Measurements from ENCODE around the gene GALNTL6.
"Not testable (repeated sequence)": the region's sequence is repeated elsewhere in the genome, so short reads cannot be mapped to it uniquely, and the experiment has no call there.

GALNTL6 gene

DNA sequence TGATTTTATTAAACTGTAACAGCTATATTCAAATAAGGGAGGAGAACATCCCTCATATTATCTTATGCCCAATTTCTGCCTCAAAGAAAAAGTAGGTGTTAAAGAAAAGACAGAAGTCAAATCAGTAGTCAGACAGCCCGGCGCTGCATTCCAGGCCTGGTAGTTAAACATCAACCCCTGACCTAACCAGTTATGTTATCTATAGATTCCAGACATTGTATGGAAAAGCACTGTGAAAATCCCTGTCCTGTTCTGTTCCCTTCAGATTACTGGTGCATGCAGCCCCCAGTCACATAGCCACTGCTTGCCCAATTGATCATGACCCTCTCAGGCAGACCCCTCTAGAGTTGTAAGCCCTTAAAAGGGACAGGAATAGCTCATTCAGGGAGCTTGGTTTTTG is 1085.5 kb downstream of the GALNTL6 start:
- DNase-seq (no peak), ATAC-seq (no peak)
- no peak overlapping the region for H3K4me3 Mint-ChIP-seq
- peaks cover 0 to 16% of the 10 kb centered on the region in 2 donors for H3K9me3 Mint-ChIP-seq
- H3K4me1 Mint-ChIP-seq = no peaks in the 10 kb centered on the region
- H3K27ac Mint-ChIP-seq = no peak overlapping the region
- no peaks in the 10 kb centered on the region for H3K27me3 Mint-ChIP-seq

DNA sequence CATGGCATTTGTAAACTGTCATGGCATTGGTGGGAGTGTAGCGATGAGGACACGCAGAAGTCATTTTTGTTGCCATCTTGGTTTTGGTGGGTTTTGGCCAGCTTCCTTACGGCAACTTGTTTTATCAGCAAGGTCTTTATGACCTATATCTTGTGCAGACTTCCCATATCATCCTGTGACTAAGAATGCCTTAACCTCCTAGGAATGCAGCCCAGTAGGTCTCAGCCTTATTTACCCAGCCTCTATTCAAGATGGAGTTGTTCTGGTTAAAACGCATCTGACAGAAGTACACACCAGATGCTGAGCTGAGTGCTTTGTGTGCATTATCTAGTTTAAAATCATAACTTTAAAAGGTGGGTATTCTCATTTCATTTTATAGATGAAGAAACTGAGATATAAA is 1086.7 kb downstream of the GALNTL6 start:
- Mint-ChIP-seq H3K4me3 (no peak overlapping the region), H3K27ac (no peak overlapping the region), H3K9me3 (peaks cover 0 to 10% of the 10 kb centered on the region in 2 donors), H3K4me1 (no peaks in the 10 kb centered on the region), H3K27me3 (no peaks in the 10 kb centered on the region)
- ATAC-seq (no peak), DNase-seq (no peak)

DNA sequence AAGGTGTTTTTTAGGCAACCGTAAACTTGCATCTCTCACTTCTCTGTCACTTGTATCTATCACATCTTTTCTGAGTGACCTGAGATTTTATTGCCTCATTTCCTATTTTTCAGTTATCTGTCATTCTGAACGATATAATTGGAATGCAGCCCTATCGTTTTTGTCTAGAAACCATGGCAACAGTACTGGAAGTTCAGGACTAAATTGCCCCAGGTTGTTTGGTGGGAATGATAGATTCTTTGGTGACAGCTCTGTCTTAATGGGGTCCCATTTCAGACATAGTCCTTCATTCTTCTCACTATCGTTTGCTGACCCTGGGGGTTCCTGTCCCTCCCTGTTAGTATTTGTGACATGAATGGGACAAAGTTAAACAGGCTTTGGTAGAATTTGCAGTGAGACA is 1087.7 kb downstream of the GALNTL6 start:
- DNase-seq (no peak), ATAC-seq (no peak)
- H3K27ac Mint-ChIP-seq = no peak overlapping the region
- H3K4me3 Mint-ChIP-seq = no peak overlapping the region
- H3K4me1 Mint-ChIP-seq = no peaks in the 10 kb centered on the region
- no peaks in the 10 kb centered on the region for H3K27me3 Mint-ChIP-seq
- H3K9me3 Mint-ChIP-seq = peaks cover 0 to 5% of the 10 kb centered on the region in 2 donors

DNA sequence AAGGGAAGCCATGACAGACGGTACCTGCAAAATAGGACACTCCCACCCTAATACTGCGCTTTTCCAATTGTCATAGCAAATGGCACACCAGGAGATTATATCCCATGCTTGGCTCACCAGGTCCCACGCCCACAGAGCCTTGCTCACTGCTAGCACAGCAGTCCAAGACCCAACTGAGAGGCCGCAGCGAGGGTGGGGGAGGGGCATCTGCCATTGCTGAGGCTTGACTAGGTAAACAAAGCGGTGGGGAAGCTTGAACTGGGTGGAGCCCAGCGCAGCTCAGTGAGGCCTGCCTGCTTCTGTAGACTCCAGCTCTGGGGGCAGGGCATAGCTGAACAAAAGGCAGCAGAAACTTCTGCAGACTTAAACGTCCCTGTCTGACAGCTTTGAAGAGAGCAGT is 1099.3 kb downstream of the GALNTL6 start:
- DNase-seq, H3K27me3 Mint-ChIP-seq, H3K4me1 Mint-ChIP-seq, H3K4me3 Mint-ChIP-seq, H3K27ac Mint-ChIP-seq, ATAC-seq: not testable (repeated sequence)
- peaks cover 0 to 11% of the 10 kb centered on the region in 2 donors for H3K9me3 Mint-ChIP-seq

DNA sequence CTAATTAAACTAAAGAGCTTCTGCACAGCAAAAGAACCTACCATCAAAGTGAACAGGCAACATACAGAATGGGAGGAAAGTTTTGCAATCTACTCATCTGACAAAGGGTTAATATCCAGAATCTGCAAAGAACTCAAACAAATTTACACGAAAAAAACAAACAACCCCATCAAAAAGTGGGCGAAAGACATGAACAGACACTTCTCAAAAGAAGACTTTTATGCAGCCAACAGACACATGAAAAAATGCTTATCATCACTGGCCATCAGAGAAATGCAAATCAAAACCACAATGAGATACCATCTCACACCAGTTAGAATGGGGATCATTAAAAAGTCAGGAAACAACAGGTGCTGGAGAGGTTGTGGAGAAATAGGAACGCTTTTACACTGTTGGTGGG is 1104.2 kb downstream of the GALNTL6 start:
- peaks cover 4 to 18% of the 10 kb centered on the region in 2 donors for H3K9me3 Mint-ChIP-seq
- DNase-seq, H3K4me3 Mint-ChIP-seq, H3K27ac Mint-ChIP-seq, H3K27me3 Mint-ChIP-seq, H3K4me1 Mint-ChIP-seq, ATAC-seq: not testable (repeated sequence)

DNA sequence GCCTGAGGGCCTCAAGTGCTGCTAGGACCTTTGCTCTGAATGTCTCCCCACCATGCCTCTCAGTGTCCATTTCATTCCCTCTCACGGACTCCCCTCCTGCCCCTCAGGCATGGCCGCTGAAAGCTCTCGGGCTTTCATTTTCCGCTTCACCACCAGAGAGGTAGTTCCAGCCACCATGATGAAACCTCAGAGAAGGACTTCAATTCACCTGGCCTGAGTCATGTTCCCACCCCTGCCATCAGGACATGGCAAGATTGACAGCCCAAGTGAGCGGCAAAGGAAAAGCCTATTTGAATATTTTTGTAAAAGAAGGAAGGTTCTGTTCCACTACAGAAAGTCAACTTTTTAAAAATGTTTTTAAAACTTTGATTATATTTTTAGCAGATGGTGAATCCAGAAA is 1106.1 kb downstream of the GALNTL6 start:
- DNase-seq = no peak
- ATAC-seq = no peak

DNA sequence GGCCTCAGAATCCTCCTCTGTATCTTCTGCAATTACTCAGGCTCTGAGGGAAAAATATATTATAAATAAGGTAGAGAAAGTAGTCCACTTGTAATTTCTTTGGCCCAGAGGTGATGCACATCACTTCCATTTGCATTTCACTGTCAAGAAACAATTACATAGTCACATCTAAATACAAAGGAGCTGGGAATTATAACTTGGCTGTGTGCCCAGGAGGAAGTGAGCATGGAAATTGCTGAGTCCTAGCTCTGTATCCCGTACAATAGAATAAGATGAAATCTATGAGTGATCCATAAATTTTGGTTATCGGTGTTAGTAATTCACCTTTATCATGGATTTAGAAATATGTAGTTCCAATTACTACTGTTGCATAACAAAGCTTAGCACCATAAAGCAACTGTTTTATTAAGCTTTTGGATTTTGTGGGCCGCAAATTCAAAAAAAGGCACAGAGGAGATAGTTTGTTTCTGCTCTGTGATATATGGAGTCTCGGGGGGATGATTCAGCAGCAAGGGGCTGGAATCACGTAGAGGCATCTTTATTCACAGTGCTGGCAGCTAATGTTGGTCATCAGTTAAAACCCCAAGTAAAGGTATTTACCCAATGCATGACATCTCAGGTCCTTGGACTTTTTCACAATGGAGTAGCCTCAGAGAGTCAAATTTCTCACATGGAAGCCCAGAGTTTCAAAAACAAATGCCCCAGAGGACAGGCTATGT is 1114.1 kb downstream of the GALNTL6 start:
- Mint-ChIP-seq H3K4me1 (no peaks in the 10 kb centered on the region), H3K27me3 (no peaks in the 10 kb centered on the region), H3K4me3 (no peak overlapping the region), H3K9me3 (peaks cover 5 to 12% of the 10 kb centered on the region in 2 donors), H3K27ac (no peak overlapping the region)
- no peak for ATAC-seq
- no peak for DNase-seq

More for the DNA sequence above, 1106.1 kb downstream of the GALNTL6 start:
- H3K4me3 Mint-ChIP-seq = no peak overlapping the region
- H3K4me1 Mint-ChIP-seq = no peaks in the 10 kb centered on the region
- H3K27ac Mint-ChIP-seq = no peak overlapping the region
- H3K27me3 Mint-ChIP-seq = no peaks in the 10 kb centered on the region
- peaks cover 6 to 30% of the 10 kb centered on the region in 2 donors for H3K9me3 Mint-ChIP-seq

DNA sequence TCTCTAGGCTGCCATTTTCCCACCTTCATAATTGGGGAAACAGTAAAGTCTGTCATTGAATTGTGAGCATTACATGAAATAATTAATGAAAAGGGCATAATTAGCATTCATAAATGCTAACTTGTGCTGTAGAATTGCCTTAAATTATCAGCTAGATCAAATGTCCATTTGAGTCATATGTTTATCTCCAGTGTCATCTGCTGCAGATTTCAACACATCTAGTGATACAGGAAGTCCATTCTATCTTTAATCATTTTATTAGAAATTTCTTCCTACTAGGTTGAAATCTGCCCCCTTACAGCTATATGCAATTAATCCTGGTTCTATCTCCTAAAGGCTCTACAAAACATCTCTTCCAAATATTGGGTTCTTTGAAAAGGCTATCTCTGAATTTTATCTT is 1115.1 kb downstream of the GALNTL6 start:
- no peaks in the 10 kb centered on the region for H3K4me1 Mint-ChIP-seq
- peaks cover 4 to 5% of the 10 kb centered on the region in 2 donors for H3K9me3 Mint-ChIP-seq
- no peak overlapping the region for H3K4me3 Mint-ChIP-seq
- H3K27ac Mint-ChIP-seq = no peak overlapping the region
- DNase-seq (no peak), ATAC-seq (no peak)
- no peaks in the 10 kb centered on the region for H3K27me3 Mint-ChIP-seq

DNA sequence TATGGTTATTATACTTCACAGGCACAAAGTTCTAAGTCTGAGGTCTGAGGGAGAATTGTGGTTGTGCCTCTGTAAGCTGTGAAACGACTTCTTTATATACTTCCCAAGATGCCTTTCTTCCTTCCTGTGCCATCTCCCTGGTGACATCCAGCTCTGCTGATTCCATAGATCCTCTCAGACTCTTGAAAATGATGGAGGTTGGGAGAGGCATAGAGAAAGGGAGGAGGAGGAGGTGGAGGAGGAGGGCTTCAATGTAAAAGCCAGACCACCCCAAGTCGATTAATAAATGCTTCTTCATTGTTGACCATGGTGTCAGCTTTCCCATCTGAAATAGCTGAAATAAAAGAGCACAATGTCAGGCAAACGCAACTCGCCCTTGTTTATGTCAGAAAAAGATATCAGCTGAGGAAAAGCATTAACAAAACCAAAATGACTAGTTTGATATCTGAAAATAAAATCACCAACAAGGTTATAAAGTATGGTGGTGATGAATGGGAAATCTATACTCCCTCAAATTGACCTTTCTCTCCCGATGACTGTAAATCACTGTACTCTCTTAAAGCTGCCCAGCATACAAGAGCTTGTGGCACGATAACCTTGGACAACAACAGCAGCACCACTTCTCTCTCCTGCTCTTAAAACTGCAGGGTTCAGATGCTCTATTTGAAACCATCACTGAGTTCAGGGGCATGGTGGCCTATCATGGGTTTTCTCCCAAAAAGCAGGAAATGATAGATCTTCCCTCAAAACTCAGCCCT is 1125.0 kb downstream of the GALNTL6 start:
- peaks cover 9% of the 10 kb centered on the region for H3K27me3 Mint-ChIP-seq
- H3K4me1 Mint-ChIP-seq = no peaks in the 10 kb centered on the region
- no peaks in the 10 kb centered on the region for H3K9me3 Mint-ChIP-seq

DNA sequence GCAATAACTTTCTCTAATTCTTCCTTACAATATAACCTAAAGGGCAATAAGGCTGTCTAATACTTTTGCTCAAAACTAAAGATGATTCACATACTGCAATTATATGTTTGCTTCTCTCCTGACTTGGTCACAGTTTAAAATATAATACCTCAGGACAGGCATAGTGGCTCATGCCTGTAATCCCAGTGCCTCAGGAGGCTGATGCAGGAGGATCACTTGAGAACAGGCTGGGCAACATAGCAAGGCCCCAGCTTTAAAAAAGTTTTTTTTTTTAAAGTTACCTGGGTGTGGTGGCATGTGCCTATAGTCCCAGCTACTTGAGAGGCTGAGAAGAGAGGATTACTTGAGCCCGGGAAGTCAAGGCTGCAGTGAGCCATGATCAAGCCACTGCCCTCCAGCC is 1125.7 kb downstream of the GALNTL6 start:
- Mint-ChIP-seq H3K9me3 (no peaks in the 10 kb centered on the region), H3K4me3 (no peak overlapping the region), H3K27ac (no peak overlapping the region), H3K27me3 (peaks cover 9% of the 10 kb centered on the region), H3K4me1 (no peaks in the 10 kb centered on the region)
- ATAC-seq = no peak
- DNase-seq = no peak

More for the DNA sequence above, 1125.0 kb downstream of the GALNTL6 start:
- ATAC-seq = no peak
- Mint-ChIP-seq H3K27ac (no peak overlapping the region), H3K4me3 (no peak overlapping the region)
- no peak for DNase-seq

DNA sequence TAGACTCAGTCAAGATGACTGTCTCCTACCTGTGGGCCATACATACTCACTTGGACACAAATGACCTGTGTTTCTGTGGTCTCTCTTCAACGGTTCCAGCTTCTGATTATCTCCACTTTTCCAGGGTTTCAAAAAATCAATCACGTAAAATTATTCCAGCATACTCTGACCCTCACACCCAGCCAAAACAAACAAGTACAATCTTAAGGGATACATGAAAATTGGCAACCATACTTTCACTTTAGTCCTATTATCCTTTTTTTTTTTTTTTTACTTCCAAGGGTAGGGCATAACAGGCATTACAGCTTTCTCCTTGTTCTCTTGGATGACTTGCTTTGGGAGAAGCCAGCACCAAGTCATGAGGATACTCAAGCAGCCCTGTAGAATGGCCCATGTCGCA is 1129.6 kb downstream of the GALNTL6 start:
- no peak for ATAC-seq
- Mint-ChIP-seq H3K4me3 (no peak overlapping the region), H3K9me3 (no peaks in the 10 kb centered on the region), H3K27ac (no peak overlapping the region), H3K27me3 (peaks cover 9% of the 10 kb centered on the region), H3K4me1 (no peaks in the 10 kb centered on the region)
- no peak for DNase-seq

DNA sequence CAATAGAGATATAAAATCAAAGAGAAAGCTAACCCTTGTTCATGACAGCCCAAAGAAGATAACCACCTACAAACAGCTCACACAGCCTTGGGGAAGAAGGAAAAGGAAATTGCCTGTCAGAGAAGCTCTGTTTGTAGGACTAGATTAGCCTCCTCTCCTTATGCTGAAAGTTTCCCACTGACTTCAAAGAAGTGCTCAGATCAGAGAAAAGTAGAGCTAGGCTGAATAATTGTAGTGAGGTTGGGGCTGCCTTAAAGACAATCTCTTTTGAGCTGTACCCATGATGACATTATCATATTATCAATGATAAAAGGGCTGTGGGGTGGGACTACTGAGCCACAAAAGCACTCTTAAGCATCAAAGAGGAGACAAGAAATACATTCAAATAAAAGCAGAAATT is 1132.4 kb downstream of the GALNTL6 start:
- peaks cover 16% of the 10 kb centered on the region for H3K27me3 Mint-ChIP-seq
- no peaks in the 10 kb centered on the region for H3K4me1 Mint-ChIP-seq
- no peak overlapping the region for H3K27ac Mint-ChIP-seq
- DNase-seq (no peak), ATAC-seq (no peak)
- no peak overlapping the region for H3K4me3 Mint-ChIP-seq
- H3K9me3 Mint-ChIP-seq = no peaks in the 10 kb centered on the region

DNA sequence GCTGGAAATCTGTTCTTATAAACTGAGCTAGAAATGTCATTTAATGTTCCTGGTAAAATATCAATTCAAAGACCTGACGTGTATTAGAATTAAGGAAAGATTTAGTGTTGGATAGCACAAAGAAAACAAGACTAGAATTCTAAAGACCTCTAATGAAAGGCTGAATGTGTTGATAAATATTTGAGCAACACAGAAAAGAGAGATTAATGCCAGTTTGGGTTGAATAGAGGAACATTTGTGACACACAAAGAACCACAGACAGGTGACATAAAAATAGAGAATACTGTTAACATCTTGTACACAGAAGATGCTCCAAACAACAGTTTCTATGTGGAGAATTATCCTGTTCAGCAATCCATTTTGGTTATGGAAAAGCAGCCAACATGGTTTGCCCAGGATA is 1133.3 kb downstream of the GALNTL6 start:
- no peak overlapping the region for H3K4me3 Mint-ChIP-seq
- no peaks in the 10 kb centered on the region for H3K9me3 Mint-ChIP-seq
- ATAC-seq = no peak
- DNase-seq = no peak
- no peaks in the 10 kb centered on the region for H3K4me1 Mint-ChIP-seq
- no peak overlapping the region for H3K27ac Mint-ChIP-seq
- peaks cover 16% of the 10 kb centered on the region for H3K27me3 Mint-ChIP-seq

DNA sequence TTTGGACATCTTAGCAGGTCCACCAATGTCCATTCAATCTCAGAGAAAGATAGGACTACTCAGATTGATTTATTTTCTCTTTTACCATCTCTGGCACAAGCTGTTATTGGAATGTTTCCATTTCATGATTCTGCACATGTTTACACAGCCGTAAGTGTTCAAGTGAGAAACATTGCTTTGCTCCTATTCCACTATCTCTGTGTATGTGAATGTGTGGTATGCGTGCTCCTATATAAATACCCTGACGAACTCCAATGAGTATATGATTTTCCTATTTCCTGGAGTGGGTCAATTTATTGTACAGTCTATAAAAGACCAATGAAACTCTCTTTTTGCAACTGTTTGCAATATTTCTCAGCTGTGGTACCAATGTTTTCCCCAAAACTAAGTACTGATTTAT is 1134.4 kb downstream of the GALNTL6 start:
- DNase-seq = no peak
- Mint-ChIP-seq H3K4me3 (no peak overlapping the region), H3K27ac (no peak overlapping the region), H3K9me3 (no peaks in the 10 kb centered on the region), H3K27me3 (peaks cover 14% of the 10 kb centered on the region), H3K4me1 (no peaks in the 10 kb centered on the region)
- no peak for ATAC-seq

DNA sequence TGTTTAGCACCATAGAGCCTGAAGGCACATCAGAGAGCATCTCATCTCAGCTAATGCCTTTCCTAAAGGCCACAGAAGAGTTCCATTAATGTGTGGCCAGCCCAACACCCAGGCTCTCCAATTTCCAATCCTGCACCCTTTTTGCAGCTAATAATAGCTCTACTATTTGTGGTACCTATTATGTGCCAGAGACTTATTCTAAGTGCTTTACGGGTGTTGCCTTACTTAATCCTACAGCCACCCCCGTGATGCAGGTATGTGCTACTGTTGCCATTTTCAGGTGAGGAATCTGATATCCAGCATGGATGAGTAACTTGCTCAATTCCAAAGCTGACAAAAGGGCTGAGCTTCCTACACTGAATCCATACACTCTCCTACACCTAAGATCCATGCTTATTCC is 1137.8 kb downstream of the GALNTL6 start:
- no peaks in the 10 kb centered on the region for H3K4me1 Mint-ChIP-seq
- DNase-seq = no peak
- H3K4me3 Mint-ChIP-seq = no peak overlapping the region
- H3K27me3 Mint-ChIP-seq = peaks cover 8% of the 10 kb centered on the region
- no peak for ATAC-seq
- no peak overlapping the region for H3K27ac Mint-ChIP-seq
- H3K9me3 Mint-ChIP-seq = no peaks in the 10 kb centered on the region

DNA sequence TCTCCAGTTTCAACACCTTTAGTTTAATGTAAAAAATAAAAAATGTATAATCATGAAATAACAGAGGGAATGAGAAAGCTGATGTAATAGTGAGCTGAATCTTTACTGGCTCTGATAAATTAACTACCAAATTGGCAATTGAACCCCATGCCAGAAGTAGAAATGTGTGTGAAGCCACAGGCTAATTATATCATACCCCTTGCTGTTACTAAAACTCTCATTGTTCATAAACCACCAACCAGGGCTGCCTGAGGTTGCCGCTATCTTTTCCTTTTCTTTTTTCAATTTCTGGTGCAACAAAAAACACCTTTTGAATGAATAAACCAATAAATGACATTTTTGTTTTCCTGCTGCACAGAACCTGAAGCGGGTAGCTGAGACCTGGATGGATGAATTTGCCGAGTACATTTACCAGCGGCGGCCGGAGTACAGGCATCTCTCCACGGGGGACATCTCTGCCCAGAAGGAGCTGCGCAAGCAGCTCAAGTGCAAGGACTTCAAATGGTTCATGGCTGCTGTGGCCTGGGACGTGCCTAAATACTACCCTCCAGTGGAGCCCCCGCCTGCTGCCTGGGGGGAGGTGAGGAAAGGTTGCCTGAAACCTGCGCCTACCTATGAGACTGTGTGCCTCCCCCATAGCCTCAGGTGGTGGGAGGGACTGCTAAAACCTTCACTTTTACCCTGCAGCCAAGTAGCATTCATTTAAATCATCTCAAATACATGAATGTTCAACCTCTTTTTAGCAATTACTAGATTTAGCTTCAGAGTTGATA is 1138.7 kb downstream of the GALNTL6 start:
- H3K4me1 Mint-ChIP-seq = no peaks in the 10 kb centered on the region
- DNase-seq = no peak
- ATAC-seq = no peak
- H3K27ac Mint-ChIP-seq = no peak overlapping the region
- no peak overlapping the region for H3K4me3 Mint-ChIP-seq
- H3K9me3 Mint-ChIP-seq = no peaks in the 10 kb centered on the region
- H3K27me3 Mint-ChIP-seq = peaks cover 8% of the 10 kb centered on the region
